ENCODE results near the gene SLC25A53.
"Not testable (repeated sequence)": the region's sequence is repeated elsewhere in the genome, so short reads cannot be mapped to it uniquely, and the experiment has no call there.

GRCh38 chrX:104110491-104111240 lies 46.1 kb downstream of the SLC25A53 start:
- TF ChIP-seq CTCF (IDR thresholded peaks at IDR 0.05); EP300 (IDR thresholded peaks at IDR 0.05); MAFK (IDR thresholded peaks at IDR 0.05; ENCODE audit: partially characterized antibody); POLR2A (IDR thresholded peaks at IDR 0.05; ENCODE audit: low read length); SREBF2 (IDR thresholded peaks at IDR 0.05); HOXA7 (CRISPR knock-in tag; IDR thresholded peaks at IDR 0.05); NPAS2 (CRISPR knock-in tag; IDR thresholded peaks at IDR 0.05; ENCODE audit: borderline replicate concordance); BHLHE40 (IDR thresholded peaks at IDR 0.05; ENCODE audit: low read depth, low read length); CHD2 (IDR thresholded peaks at IDR 0.05; ENCODE audit: low read length, partially characterized antibody); NR3C1 (IDR thresholded peaks at IDR 0.05); KDM1A (IDR thresholded peaks at IDR 0.05; ENCODE audit: low read depth): not testable (repeated sequence)
- TF ChIP-seq, protein P1, sequence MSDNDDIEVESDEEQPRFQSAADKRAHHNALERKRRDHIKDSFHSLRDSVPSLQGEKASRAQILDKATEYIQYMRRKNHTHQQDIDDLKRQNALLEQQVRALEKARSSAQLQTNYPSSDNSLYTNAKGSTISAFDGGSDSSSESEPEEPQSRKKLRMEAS (IDR thresholded peaks at IDR 0.05), result not testable (repeated sequence)

Measured in A549 (cell line).